GM04503 (cell line): Measurements from ENCODE around the gene ENO2.
"Not testable (repeated sequence)": the region's sequence is repeated elsewhere in the genome, so short reads cannot be mapped to it uniquely, and the experiment has no call there.

Experiments used
- DNase-seq: peaks from one replicate; pipeline ENCODE4 v3.0.0-alpha.2; 2012; ENCODE audit warnings: low read depth

ENO2 gene

GRCh38 chr12:6886206-6886999, 28.0 kb upstream of the ENO2 start:
- not testable (repeated sequence) for DNase-seq

- DNase-seq: no peak
Observed at GRCh38 chr12:6887460-6887859, 26.9 kb upstream of the ENO2 start.

- no peak for DNase-seq
Observed at GRCh38 chr12:6888360-6888759, 26.0 kb upstream of the ENO2 start.

GRCh38 chr12:6888794-6889193, 25.6 kb upstream of the ENO2 start:
- DNase-seq: not testable (repeated sequence)

- DNase-seq: not testable (repeated sequence)
Observed at GRCh38 chr12:6889775-6890573, 24.4 kb upstream of the ENO2 start.

GRCh38 chr12:6890789-6891645, 23.4 kb upstream of the ENO2 start:
- peak; percentile 59 for DNase-seq

- DNase-seq: no peak
Observed at GRCh38 chr12:6891646-6892001, 22.8 kb upstream of the ENO2 start.

GRCh38 chr12:6892683-6893082, 21.7 kb upstream of the ENO2 start:
- DNase-seq: not testable (repeated sequence)

- DNase-seq: no peak
Observed at GRCh38 chr12:6894321-6894720, 20.1 kb upstream of the ENO2 start.

- DNase-seq: no peak
Observed at GRCh38 chr12:6896846-6897435, 17.4 kb upstream of the ENO2 start.

GRCh38 chr12:6899427-6899826, 15.0 kb upstream of the ENO2 start:
- DNase-seq: no peak

- no peak for DNase-seq
Observed at GRCh38 chr12:6899837-6900519, 14.4 kb upstream of the ENO2 start.

GRCh38 chr12:6902448-6902847, 11.9 kb upstream of the ENO2 start:
- DNase-seq: no peak

- DNase-seq: no peak
Observed at GRCh38 chr12:6903722-6904121, 10.7 kb upstream of the ENO2 start.

GRCh38 chr12:6904280-6905276, 9.8 kb upstream of the ENO2 start, which contains the start of gene LRRC23:
Gene LRRC23 (plus strand): TSS chr12:6904822. CDS start chr12:6905634, 812 bp downstream.
- DNase-seq: peak; percentile 72

- DNase-seq: no peak
Observed at GRCh38 chr12:6905414-6906040, 8.9 kb upstream of the ENO2 start.

- not testable (repeated sequence) for DNase-seq
Observed at GRCh38 chr12:6908141-6908540, 6.2 kb upstream of the ENO2 start.

- DNase-seq: no peak
Observed at GRCh38 chr12:6909421-6910145, 4.8 kb upstream of the ENO2 start.
